Kidney tubule cell (primary cell): ENCODE measurements around the gene QPRT.
"Not testable (repeated sequence)": the region's sequence is repeated elsewhere in the genome, so short reads cannot be mapped to it uniquely, and the experiment has no call there.

Experiments
- DNase-seq: peaks from one replicate; pipeline ENCODE4 v3.0.0-alpha.2; 2018; ENCODE audit warnings: low spot score

QPRT gene

DNA sequence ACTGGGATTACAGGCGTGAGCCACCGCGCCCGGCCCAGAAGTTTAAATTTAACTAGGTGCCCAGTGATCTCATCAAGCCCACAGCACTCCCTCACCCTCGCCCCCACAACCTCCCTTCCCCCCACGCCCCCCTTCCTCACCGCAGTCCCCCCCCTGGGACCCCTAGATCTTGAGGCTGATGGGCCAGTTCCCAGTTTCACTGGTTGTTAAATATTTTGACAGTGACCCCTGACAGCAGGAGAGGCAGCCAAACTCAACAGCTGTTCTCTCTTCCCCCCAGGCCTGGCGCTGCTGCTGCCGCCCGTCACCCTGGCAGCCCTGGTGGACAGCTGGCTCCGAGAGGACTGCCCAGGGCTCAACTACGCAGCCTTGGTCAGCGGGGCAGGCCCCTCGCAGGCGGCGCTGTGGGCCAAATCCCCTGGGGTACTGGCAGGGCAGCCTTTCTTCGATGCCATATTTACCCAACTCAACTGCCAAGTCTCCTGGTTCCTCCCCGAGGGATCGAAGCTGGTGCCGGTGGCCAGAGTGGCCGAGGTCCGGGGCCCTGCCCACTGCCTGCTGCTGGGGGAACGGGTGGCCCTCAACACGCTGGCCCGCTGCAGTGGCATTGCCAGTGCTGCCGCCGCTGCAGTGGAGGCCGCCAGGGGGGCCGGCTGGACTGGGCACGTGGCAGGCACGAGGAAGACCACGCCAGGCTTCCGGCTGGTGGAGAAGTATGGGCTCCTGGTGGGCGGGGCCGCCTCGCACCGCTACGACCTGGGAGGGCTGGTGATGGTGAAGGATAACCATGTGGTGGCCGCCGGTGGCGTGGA lies 15.6 kb downstream of the QPRT start:
- no peak for DNase-seq

DNA sequence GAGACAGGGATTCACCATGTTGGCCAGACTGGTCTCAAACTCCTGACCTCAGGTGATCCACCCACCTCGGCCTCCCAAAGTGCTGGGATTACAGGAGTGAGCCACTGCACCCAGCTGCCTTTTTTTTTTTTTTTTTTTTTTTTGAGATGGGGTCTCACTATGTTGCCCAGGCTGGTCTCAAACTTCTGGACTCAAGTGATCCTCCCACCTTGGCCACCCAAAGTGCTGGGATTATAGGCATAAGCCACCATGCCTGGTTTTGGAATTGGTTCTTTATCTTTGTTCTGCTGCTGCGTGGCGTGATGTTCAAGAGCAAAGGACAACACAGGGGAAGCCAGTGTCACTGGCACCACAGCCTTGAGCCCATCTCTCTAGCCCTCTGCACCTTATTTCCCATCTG lies 16.7 kb downstream of the QPRT start:
- not testable (repeated sequence) for DNase-seq

DNA sequence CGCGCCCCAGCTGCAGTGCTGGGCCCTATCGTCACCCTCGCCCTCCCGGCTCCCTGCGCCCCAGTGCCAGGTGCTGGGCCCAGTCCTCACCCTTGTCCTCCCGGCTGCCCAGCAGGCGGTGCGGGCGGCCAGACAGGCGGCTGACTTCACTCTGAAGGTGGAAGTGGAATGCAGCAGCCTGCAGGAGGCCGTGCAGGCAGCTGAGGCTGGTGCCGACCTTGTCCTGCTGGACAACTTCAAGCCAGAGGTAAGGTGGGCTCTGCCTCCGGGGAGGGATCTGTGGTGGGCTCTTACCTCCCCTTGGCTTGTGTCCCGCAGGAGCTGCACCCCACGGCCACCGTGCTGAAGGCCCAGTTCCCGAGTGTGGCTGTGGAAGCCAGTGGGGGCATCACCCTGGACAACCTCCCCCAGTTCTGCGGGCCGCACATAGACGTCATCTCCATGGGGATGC lies 17.9 kb downstream of the QPRT start:
- DNase-seq = no peak

DNA sequence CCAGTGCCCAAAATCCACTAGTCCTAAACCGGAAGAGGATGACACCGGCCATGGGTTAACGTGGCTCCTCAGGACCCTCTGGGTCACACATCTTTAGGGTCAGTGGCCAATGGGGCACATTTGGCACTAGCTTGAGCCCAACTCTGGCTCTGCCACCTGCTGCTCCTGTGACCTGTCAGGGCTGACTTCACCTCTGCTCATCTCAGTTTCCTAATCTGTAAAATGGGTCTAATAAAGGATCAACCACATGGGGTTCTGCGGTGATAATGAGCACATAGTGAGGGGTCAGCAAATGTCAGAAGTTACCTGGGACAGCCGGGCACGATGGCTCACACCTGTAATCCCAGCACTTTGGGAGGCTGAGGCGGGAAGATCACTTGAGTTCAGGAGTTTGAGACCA lies 18.4 kb downstream of the QPRT start:
- no peak for DNase-seq

DNA sequence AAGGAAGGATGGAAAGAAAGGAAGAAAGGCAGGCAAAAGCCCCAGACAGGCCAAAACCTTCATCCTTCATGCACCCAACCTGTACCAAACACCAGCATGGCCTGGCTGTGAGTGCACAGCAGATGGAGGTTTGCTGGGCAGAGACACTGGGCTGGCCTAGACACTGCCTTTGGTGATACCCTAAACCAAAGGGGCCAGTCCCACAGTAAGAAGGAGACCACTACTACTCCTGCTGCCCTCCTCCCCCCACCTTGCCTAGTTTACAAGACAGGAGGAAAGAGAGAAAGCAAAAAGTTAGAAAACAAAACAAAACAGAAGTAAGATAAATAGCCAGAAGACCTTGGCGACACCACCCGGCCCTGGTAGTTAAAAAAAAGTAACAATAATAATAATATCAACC lies 19.1 kb downstream of the QPRT start:
- DNase-seq = no peak

DNA sequence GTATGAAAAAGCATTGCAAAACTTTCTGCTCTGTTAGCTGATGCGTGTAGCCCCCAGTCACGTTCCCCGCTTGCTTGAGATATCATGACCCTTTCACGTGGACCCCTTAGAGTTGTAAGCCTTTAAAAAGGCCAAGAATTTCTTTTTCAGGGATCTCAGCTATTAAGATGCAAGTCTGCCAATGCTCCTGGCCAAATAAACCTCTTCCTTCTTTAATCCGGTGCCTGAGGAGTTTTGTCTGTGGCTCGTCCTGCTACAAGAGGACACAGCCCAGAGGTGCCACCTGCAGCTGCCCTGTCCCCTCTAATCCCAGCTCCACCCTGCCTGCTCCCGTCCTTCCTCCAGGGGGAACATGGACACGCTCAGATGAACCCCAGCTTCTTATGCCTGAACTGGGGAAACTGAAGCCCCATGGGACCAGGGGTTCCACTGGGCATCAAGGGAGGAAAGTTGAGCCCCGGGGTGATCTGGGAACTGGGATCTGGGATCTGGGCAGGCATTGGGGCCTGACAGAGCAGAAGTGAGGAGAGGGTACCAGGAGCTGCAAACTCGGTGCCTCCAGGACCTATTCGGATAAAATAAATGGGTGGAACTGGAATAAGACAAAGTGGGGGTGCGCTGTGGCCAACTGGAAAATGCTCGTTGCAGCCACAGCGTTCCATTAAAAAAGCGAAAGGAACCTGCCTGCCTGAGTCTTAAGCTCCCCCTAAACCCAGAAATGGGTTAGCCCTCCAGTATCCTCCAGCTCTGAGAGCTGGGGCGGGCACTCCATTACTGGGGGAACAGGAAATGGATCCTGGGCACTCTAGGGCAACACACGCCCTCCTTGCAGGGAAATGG lies 19.7 kb downstream of the QPRT start:
- no peak for DNase-seq

DNA sequence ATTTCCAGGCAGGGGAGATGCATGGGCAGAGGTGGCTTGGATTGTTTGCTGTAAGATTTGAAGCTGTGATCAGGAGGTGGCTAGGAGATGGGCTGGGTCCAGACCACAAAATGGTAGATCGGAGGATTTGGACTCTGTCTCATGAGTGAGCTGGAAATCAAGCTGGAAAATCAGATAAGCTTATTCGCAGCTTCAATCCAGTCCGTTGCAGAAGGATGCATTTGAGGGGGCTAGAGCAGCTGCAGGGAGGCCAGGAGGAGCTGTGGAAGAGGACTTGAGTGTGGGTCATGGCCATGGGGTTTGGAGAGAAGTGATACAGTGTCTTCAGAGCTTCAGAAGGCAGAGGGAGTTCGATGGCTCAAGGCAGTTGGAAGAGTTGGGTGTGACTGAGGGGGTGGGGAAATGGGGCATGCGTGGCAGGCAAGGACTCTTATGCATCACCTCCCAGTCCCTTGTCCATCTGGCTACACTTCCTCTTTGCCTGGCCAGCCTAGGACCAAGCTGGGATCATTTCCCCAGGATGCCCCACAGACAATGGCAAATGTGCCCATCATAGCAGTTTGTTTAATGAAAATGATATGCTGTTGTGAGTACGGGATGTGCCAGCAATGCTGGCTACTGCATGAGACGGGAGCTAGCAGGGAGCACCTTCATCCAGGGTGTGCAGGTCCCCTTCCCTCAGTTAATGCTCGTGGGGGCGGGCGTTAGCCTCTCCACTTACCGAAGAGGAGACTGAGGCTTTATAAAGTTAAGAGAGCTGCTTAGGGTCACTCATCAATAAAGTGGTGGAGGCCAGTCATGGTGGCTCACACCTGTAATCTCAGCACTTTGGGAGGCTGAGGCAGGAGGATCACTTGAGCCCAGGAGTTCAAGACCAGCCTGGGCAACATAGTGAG lies 20.6 kb downstream of the QPRT start:
- peak; percentile 28 for DNase-seq

DNA sequence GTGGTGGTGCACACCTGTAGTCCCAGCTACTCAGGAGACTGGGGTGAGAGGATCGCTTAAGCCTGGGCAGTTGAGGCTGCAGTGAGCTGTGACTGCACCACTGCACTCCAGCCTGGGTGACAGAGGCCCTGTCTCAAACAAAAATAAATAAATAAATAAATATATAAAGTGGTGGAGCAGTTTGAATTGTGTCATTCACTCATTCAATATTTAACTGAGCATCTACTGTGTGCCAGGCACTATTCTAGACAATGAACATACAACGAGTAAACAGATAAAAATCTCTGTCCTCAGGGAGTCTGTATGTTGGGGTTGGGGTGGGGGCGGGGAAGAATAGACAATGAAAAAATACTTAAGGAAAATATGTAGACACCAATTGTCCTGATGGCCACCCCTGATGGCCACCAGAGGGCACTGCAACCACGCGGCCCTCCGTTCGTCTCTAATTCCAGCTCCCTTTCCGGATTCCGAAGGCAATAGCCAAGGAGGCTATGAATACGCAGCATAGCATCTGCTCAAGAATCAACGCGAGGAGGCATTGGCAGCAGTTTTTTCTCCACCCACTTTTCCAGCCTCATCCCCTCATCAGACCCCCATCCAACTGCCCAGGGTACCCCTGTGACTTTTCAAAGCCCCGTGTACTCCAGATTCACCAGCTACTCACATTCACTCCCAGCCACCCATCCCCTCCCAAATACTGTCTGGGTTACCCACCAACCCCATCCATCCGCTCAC lies 21.4 kb downstream of the QPRT start:
- peak; percentile 90 for DNase-seq

DNA sequence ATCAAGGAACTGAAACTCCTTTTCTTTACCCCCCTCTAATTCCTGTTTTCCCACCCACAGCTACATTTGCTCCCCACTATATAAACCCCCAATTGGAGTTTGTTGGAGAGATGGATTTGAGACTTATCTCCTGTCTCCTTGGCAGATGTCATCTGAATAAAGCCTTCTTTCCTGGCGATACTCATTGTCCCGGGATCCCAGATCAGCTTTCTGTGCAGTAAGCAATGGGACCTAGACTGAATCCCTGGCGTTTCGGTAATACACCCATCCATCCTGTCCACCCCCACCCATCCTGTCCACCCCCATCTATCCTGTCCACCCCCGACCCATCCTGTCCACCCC lies 22.2 kb downstream of the QPRT start:
- DNase-seq = no peak

DNA sequence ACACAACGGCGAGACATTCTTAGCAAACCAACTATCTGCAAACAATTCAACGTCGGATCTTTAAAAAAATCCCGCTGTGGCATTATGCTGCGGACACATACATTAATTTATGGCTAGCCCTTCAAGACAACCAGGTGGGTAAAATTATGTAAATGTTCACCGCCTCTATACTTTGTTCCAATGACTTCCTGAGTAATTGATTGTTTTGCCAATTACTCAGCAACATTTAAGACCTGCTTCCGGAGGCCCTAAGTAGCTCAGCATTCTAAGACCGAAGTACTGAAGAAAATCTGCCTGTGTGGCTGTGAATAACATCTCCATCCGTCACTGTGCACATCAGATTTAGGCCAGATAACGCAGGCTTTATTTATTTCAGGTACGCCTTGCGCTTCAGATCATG lies 23.3 kb downstream of the QPRT start:
- DNase-seq = no peak

DNA sequence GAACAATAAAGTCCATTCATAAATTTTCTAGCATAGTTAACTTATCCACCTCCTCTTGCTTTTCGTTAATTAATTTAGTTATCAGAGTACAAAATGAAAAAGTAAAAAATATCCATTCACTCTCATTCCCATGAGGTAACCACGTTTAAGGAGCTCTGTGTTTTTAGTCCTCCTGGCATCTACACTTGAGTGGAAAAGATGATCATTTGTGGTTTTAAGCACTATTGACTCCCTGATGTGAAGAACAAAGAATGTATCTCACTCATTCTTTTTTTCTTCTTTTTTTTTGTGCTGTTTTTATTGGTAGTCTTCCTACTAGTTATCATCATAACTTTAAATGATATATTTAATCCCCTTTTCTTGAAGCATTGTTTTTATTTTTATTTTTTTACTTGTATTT lies 26.1 kb downstream of the QPRT start:
- peak; percentile 72 for DNase-seq

DNA sequence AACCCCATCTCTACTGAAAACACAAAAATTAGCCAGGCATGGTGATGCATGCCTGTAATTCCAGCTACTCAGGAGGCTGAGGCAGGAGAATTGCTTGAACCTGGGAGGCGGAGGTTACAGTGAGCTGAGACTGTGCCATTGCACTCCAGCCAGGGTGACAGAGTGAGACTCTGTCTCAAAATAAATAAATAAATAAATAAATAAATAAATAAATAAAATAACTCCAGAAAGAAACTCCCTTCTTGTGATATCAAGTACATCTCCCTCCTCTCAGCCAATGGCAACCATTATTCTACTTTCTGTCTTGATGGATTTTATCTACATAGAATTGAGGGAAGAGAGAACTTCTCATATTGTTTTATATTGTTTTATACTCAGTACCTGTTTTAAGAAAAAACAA lies 28.2 kb downstream of the QPRT start:
- DNase-seq = not testable (repeated sequence)

DNA sequence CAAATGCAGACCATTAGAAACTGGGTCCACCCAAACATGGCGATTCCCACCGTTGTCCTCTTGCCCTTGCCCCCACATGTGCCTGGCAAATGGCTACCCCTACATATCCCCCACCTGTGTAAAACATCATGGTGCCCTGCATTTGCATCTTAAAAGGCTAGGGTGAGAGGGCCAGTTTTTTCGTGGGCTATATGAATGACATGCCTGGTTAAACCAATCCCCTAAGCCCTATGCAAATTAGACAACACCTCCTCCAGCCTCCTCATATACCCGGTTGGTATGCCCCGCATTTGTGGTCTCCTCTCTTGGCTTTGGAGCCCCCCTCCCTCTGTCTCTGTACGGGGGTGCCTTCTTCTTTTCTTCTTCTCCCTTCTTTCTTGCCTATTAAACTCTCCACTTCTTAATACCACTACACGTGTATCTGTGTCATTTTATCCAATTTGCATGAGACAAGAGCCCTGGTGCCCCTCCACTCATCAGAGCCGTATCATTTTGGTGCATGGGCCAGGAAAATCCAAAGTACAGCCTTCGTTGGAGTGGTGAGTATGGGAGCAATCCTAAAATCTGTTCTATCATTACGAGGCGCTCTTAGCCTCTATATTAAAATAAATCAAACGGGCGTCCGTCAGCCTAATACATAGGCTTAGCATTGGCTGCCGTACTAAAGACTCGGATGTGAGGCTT lies 30.1 kb downstream of the QPRT start:
- no peak for DNase-seq

DNA sequence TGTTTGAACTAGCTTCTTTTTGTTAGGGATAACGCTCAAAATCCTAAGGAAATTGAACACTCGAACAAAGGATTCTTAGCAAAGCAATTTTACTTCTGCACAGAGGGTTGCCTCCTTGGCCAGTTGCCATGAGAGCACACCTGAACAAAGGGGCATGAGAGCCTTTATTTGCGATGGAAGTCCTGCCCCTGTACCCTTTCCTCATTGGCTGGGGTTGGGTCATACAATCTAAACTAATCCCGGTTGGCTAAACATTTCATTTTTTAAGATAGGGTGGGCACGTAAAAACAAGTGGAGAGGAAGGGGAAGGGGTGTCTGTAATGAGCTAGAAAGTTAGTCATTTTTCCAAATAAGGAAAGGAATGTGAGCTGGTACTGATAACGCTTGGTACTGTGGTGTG lies 30.7 kb downstream of the QPRT start:
- not testable (repeated sequence) for DNase-seq

DNA sequence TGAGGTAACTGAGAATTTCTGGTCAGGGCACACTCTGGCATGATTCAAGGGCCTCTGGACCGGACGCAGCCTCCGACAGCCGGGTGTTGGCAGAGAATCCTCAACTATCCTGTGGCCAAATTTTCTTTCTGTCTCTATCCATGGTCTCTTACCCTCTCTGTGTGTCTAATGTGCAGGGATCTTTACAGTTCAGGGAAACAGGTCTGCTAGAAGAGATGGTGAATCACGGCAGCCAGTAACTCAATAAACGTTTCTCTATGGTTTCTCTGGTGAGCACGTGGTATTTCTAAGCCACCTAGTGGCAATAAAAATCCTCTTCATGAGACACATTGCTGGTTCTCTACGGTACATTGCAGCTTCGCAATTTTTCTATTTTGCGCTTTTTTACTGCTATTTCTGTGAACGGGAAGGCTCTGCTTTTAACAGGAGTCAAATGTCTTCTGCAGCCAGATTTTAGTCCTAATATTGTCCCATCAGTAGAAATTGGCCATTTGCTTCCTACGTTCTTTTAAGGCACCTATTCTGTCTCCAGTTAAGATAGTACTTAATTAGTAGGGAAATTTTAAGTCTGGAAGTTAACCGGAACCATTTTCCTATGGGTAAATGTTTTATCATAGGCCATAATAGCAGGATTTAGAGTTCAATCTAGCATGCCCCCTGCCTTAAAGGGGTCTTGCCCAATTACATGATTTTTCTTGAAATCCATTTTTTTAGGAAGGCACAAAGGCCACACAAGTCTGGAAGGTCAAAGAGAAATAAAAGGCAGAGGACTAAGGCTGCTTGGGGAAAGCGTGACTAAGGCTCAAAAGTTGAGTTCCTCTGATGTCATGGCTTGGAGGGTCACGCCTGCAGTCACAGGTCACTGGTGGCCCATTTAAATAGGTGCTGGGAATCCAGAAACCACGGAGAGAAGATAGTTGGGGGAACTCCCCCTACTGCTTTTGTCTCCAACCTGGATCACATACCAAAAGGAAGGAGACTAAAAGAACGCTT lies 31.5 kb downstream of the QPRT start:
- peak; percentile 87 for DNase-seq

DNA sequence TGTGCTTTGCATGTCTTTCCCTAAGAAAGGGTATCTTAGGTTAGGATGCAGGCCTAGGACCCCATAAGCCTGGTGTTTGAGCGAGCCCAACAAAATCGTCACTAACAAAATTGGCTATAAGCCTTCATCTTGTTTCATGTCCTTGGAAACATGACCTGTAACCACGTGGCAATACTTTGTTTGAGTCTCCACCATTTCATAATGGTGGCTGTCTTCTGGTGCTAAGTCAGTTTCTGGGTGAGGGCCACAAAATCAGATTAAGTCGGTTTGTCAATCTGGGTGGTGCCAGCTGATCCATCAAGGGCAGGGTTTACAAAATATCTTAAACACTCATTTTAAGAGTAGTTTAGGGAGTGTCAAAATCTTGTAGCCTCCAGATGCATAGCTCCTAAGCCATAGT lies 33.8 kb downstream of the QPRT start:
- no peak for DNase-seq

DNA sequence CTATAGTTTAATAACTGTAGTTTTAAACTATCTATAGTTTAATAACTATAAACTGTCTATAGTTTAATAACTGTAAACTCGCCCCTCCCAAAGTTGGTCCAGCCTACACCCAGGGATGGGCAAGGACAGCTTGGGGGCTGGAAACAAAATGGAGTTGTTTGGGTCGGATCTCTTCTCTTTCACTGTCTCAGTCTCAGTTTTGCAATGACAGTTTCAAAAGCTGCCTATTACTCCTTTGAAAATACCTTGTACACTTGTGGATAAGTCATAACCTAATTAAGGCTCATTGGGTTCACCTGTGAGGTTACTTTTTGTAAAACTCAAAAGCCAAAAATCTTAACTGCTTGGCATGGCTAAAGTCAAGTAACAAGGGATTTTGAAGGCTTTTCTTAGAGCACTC lies 35.4 kb downstream of the QPRT start:
- DNase-seq = no peak

DNA sequence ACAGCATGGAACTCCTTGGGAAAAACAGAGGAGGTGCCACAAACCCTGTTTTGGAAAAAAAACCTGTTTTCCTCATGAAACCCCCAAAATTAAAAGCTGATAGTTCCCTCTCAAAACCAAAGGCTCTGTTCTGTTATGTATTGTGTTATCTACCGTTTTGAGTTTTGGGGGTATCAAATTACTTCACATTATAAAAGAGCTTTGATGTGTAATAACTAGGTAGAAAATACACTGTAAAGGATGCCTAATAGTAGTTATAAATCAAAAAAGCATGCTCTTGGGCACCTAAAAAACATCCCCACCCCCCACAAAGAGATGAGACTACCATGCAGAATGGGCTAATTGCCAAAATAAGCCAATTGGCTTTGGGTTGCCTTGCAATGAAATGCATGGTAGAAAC lies 36.0 kb downstream of the QPRT start:
- no peak for DNase-seq

DNA sequence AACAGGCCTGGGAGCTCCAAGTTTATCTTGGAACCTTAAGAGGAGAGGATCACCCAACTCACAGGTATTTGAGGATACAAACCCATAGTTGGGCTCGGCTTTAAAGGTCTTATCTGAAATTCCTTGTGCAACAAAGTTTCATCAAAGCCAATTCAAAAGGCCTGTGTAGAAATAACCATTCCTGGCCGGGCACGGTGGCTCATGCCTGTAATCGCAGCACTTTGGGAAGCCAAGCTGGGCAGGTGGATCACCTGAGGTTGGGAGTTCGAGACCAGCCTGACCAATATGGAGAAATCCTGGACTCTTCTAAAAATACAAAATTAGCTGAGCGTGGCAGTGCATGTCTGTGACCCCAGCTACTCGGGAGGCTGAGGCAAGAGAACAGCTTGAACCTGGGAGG lies 38.1 kb downstream of the QPRT start:
- DNase-seq = no peak

DNA sequence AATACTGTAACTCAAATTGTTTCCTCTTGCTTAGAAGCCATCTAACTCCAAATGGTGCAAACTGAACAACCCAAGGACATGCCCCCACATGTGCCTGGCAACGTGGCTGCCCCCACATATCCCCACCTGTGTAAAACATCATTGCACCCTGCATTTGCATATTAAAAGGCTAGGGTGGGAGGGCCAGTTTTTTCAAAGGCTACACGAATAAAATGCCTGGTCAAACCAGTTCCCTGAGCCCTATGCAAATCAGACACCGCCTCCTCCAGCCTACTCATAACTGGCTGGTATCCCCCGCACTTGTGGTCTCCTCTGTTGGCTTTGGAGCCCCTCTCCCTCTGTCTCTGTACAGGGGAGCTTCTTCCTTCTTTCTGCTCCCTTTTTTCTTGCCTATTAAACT lies 40.1 kb downstream of the QPRT start:
- DNase-seq = no peak
